Thyroid gland (tissue), 4 donors: ENCODE data around the gene CELSR2. TPM values are rescaled to one million over a fixed set of nuclear protein-coding genes. Genes with fewer than 3 reads are reported as not detected.

Experiments used
- DNase-seq, 2 donors: peaks; one replicate each; pipeline ENCODE4 v3.0.0-alpha.2; 2019
- H3K27ac ChIP-seq, 3 donors: fragments of 200-600 bp; sonication (generic); 1 replicate in 2 of 3; 2 replicates in 1 of 3; pipeline ENCODE4 v1.5.1; 2016 to 2019; ENCODE audit warnings: mild to moderate bottlenecking in 1 of 3, moderate library complexity in 1 of 3
- H3K27me3 ChIP-seq: fragments of 200-600 bp; sonication (generic); one replicate; pipeline ENCODE4 v1.5.1; 2019
- H3K36me3 ChIP-seq, 2 donors: fragments of 200-600 bp; sonication (generic); one replicate each; pipeline ENCODE4 v1.5.1; 2016 to 2019
- H3K4me1 ChIP-seq, 2 donors: fragments of 200-600 bp; sonication (generic); one replicate each; pipeline ENCODE4 v1.5.1; 2017 to 2019
- H3K4me3 ChIP-seq, 3 donors: fragments of 200-600 bp; sonication (generic); replicated peaks in 1 of 3; 1 replicate in 2 of 3; 2 replicates in 1 of 3; pipeline ENCODE4 v1.5.1; 2016; ENCODE audit warnings: mild to moderate bottlenecking in 1 of 3
- H3K9me3 ChIP-seq: fragments of 200-600 bp; sonication (generic); one replicate; pipeline ENCODE4 v1.5.1; 2017
- CTCF ChIP-seq, 6 experiments: fragments of 200-600 bp in 3 of 6; fragments of 450-650 bp in 3 of 6; sonication (generic) in 3 of 6; IDR thresholded peaks; one replicate each; pipeline ENCODE4 v1.5.1; 2016 to 2019; ENCODE audit warnings: antibody characterized with exemption in 6 of 6, mild to moderate bottlenecking in 2 of 6, inconsistent platforms in 1 of 6, moderate library complexity in 1 of 6
- POLR2A ChIP-seq, 2 donors: fragments of 450-650 bp; IDR thresholded peaks; one replicate each; pipeline ENCODE4 v1.6.1; 2017; ENCODE audit warnings: antibody characterized with exemption in 2 of 2, mild to moderate bottlenecking in 2 of 2, moderate library complexity in 1 of 2
- WGBS, 2 donors: methylation state at CpG; one replicate each; pipeline ENCODE4 v1.1.5; 2017; 5-methylcytosine and 5-hydroxymethylcytosine counted together
- intact Hi-C: fragments of 100-400 bp; cut with DNase I; formaldehyde crosslinking; loops from one replicate; pipeline ENCODE4 v1.15.1; 2023
- total RNA-seq, 4 donors: library from RNA; depleted of rRNA; stranded (reverse); fragments of >200 nt; gene quantifications; one replicate each; pipeline ENCODE4 v1.2.3, GENCODE V29; 2016

Gene CELSR2
- total RNA-seq, 4 donors from 2014 or later, result 23.5 to 54.9 (median 47.6) TPM

- intact Hi-C loops, result loop anchor here (5.0 to 10.0 kb wide), 2 partner anchors 60 to 272 kb away; partner anchors contain the start of gene GPR61
Measured at GRCh38 chr1:109262231-109263055, 13.1 kb downstream of the CELSR2 start.

DNA sequence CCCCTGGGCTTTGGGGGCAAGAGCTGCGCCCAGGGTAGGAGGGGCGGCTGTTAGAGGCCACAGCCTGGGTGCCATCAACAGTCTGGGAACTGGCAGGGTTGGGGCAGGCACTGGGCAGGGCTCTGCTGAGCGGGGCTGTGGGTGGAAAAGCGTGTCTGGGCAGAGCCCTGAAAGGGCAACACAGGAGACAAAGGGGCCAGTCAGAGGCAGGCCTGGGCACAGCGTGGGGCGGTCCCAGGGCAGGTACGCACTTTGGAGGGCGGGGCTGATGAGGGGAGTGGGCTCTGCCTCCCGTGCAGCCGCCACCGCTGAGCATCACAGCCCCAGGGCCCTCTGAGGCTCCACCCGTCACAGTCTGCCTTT, 13.9 kb downstream of the CELSR2 start:
- Histone ChIP-seq H3K9me3 (no peaks in the 10 kb centered on the region), H3K36me3 (peaks cover 25 to 29% of the 10 kb centered on the region in 2 donors), H3K4me1 (no peaks in the 10 kb centered on the region), H3K27me3 (no peaks in the 10 kb centered on the region), H3K27ac (no peak overlapping the region), H3K4me3 (no peak overlapping the region)
- TF ChIP-seq CTCF (IDR thresholded peaks at IDR 0.05), result no peak
- TF ChIP-seq POLR2A (IDR thresholded peaks at IDR 0.05), result no peak
- WGBS, 2 donors, result 88 to 91% methylated on average over 10 to 12 of the region's 12 CpGs
- intact Hi-C loops, result loop anchor here (5.0 to 10.0 kb wide), 2 partner anchors 61 to 272 kb away; partner anchors contain the start of gene GPR61
- DNase-seq, result no peak

More at GRCh38 chr1:109262231-109263055, 13.1 kb downstream of the CELSR2 start:
- TF ChIP-seq CTCF (IDR thresholded peaks at IDR 0.05), result no peak
- no peak for TF ChIP-seq POLR2A (IDR thresholded peaks at IDR 0.05)
- no peak overlapping the region for H3K4me3 ChIP-seq
- H3K4me1 ChIP-seq, result peaks cover 0 to 4% of the 10 kb centered on the region in 2 donors
- peaks cover 20 to 29% of the 10 kb centered on the region in 2 donors for H3K36me3 ChIP-seq
- H3K27ac ChIP-seq, result no peak overlapping the region
- DNase-seq, result no peak
- 89% methylated on average over 13 to 22 of the region's 22 CpGs for WGBS, 2 donors
- no peaks in the 10 kb centered on the region for H3K27me3 ChIP-seq
- H3K9me3 ChIP-seq, result no peaks in the 10 kb centered on the region

DNA sequence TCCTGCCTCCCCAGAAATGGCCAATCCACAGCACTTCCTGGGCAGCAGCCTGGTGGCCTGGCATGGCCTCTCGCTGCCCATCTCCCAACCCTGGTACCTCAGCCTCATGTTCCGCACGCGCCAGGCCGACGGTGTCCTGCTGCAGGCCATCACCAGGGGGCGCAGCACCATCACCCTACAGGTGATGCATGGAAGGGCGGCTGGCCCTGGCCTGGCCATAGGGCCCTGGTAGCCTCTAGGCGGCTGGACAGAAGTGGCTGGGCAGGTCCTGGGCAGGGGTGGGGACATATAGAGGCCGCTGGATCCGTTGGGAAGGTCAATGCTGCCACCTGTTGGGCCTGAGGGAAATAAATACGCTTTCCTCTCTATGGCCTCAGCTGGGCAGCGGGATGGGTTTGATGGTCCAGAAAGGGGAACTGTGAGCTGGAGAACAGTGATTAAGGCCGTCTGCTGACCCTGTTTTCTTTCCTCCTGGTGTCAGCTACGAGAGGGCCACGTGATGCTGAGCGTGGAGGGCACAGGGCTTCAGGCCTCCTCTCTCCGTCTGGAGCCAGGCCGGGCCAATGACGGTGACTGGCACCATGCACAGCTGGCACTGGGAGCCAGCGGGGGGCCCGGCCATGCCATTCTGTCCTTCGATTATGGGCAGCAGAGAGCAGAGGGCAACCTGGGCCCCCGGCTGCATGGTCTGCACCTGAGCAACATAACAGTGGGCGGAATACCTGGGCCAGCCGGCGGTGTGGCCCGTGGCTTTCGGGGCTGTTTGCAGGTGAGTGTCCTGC, 14.4 kb downstream of the CELSR2 start:
- peak; percentile 97 to 98 for DNase-seq
- 30 to 41% methylated on average over 17 to 18 of the region's 29 CpGs for WGBS, 2 donors
- H3K9me3 ChIP-seq, result no peaks in the 10 kb centered on the region
- intact Hi-C loops, result loop anchor here (5.0 to 10.0 kb wide), 2 partner anchors 61 to 271 kb away; partner anchors contain the start of gene GPR61
- no peaks in the 10 kb centered on the region for H3K4me1 ChIP-seq
- no peak overlapping the region for H3K27ac ChIP-seq
- peaks cover 26 to 29% of the 10 kb centered on the region in 2 donors for H3K36me3 ChIP-seq
- no peak overlapping the region for H3K4me3 ChIP-seq
- no peaks in the 10 kb centered on the region for H3K27me3 ChIP-seq
- TF ChIP-seq POLR2A (IDR thresholded peaks at IDR 0.05) (no peak), CTCF (IDR thresholded peaks at IDR 0.05) (peak; percentile 94 to 100 (median 98))

DNA sequence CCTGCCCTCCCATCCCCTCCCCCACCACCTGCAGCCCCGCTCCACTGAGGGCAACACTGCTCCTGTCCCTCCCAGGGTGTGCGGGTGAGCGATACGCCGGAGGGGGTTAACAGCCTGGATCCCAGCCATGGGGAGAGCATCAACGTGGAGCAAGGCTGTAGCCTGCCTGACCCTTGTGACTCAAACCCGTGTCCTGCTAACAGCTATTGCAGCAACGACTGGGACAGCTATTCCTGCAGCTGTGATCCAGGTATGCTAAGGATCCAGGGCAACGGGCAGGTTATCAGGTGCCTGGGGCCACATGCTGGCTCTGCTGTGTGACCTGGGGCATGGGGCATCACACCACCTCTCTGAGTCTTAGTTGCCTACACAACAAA, 15.0 kb downstream of the CELSR2 start:
- H3K27me3 ChIP-seq, result no peaks in the 10 kb centered on the region
- no peaks in the 10 kb centered on the region for H3K9me3 ChIP-seq
- intact Hi-C loops, result loop anchor here (5.0 to 10.0 kb wide), 2 partner anchors 62 to 270 kb away; partner anchors contain the start of gene GPR61
- TF ChIP-seq POLR2A (IDR thresholded peaks at IDR 0.05) (no peak), CTCF (IDR thresholded peaks at IDR 0.05) (no peak)
- H3K4me3 ChIP-seq, result no peak overlapping the region
- no peaks in the 10 kb centered on the region for H3K4me1 ChIP-seq
- 81% methylated on average over 7 of the region's 9 CpGs; no CpG with 5 or more reads in 1 of the 2 donors for WGBS, 2 donors
- no peak for DNase-seq
- no peak overlapping the region for H3K27ac ChIP-seq
- H3K36me3 ChIP-seq, result peaks cover 25 to 28% of the 10 kb centered on the region in 2 donors
